Measurements from ENCODE around the gene FATE1.

- TF ChIP-seq CTCF (IDR thresholded peaks at IDR 0.05) (no peak), POLR2A (IDR thresholded peaks at IDR 0.05) (no peak)
Measured at GRCh38 chrX:151702741-151703340, 13.0 kb upstream of the FATE1 start.
